ENCODE results near the gene MBD6.

- no peak for TF ChIP-seq CTCF (conservative IDR thresholded peaks at IDR 0.05; ENCODE audit: low read depth, low read length)
- TF ChIP-seq EZH2 (IDR thresholded peaks at IDR 0.05; ENCODE audit: borderline replicate concordance, low read depth, low read length, poor library complexity, severe bottlenecking): no peak
These were observed 3.2 kb downstream of the MBD6 start for GRCh38 chr12:57525615-57526383.

Measured in A673 (cell line).